Muscle of back (tissue), 13 donors: ENCODE results near the gene NDUFS8. TPM values are rescaled to one million over a fixed set of nuclear protein-coding genes. Genes with fewer than 3 reads are reported as not detected.
"Not testable (repeated sequence)": the region's sequence is repeated elsewhere in the genome, so short reads cannot be mapped to it uniquely, and the experiment has no call there.

Source experiments
- DNase-seq, 3 donors: peaks; one replicate each; pipeline versions ENCODE4 v3.0.0 to v3.0.0-alpha.2; 2013
- long read RNA-seq, 9 donors: transcript quantifications; one replicate each; lab custom pipeline, GENCODE V29; 2026
- polyA plus RNA-seq, 10 donors: library from polyadenylated mRNA; unstranded; fragments of 120-200 nt; gene quantifications; one replicate each; pipeline ENCODE4 v1.2.1, GENCODE V29; 2013; ENCODE audit not compliant: insufficient read length in 10 of 10

NDUFS8 gene
- polyA plus RNA-seq = 10 to 100 TPM; 53.1 to 85.2 (median 62.1) TPM
- long read RNA-seq, donor 1, transcript NDUFS8-201 (7 exons, 791 nt) = major isoform, 29 of 49 reads
- long read RNA-seq, donor 1, partial matches to known transcripts = 0 of 49 reads
- long read RNA-seq, donor 1, other reads (novel, unspliced or antisense) = 20 of 49 reads
- long read RNA-seq, donor 2, transcript NDUFS8-201 (7 exons, 791 nt) = major isoform, 21 of 44 reads
- long read RNA-seq, donor 2, partial matches to known transcripts = 0 of 44 reads
- long read RNA-seq, donor 2, other reads (novel, unspliced or antisense) = 22 of 44 reads
- long read RNA-seq, donor 3 = 0 reads
- long read RNA-seq, donor 4, transcript NDUFS8-201 (7 exons, 791 nt) = major isoform, 13 of 37 reads
- long read RNA-seq, donor 4, partial matches to known transcripts = 5 of 37 reads
- long read RNA-seq, donor 4, other reads (novel, unspliced or antisense) = 14 of 37 reads
- long read RNA-seq, donor 5, transcript NDUFS8-201 (7 exons, 791 nt) = major isoform, 26 of 74 reads
- long read RNA-seq, donor 5, partial matches to known transcripts = 14 of 74 reads
- long read RNA-seq, donor 5, other reads (novel, unspliced or antisense) = 30 of 74 reads
- long read RNA-seq, donor 6, transcript NDUFS8-201 (7 exons, 791 nt) = major isoform, 28 of 72 reads
- long read RNA-seq, donor 6, partial matches to known transcripts = 7 of 72 reads
- long read RNA-seq, donor 6, other reads (novel, unspliced or antisense) = 32 of 72 reads
- long read RNA-seq, donor 7, transcript NDUFS8-201 (7 exons, 791 nt) = major isoform, 19 of 38 reads
- long read RNA-seq, donor 7, partial matches to known transcripts = 0 of 38 reads
- long read RNA-seq, donor 7, other reads (novel, unspliced or antisense) = 16 of 38 reads
- long read RNA-seq, donor 8, transcript NDUFS8-201 (7 exons, 791 nt) = major isoform, 23 of 49 reads
- long read RNA-seq, donor 8, partial matches to known transcripts = 5 of 49 reads
- long read RNA-seq, donor 8, other reads (novel, unspliced or antisense) = 17 of 49 reads
- long read RNA-seq, donor 9, transcript NDUFS8-201 (7 exons, 791 nt) = major isoform, 5 of 15 reads
- long read RNA-seq, donor 9, partial matches to known transcripts = 0 of 15 reads
- long read RNA-seq, donor 9, other reads (novel, unspliced or antisense) = 9 of 15 reads

DNA sequence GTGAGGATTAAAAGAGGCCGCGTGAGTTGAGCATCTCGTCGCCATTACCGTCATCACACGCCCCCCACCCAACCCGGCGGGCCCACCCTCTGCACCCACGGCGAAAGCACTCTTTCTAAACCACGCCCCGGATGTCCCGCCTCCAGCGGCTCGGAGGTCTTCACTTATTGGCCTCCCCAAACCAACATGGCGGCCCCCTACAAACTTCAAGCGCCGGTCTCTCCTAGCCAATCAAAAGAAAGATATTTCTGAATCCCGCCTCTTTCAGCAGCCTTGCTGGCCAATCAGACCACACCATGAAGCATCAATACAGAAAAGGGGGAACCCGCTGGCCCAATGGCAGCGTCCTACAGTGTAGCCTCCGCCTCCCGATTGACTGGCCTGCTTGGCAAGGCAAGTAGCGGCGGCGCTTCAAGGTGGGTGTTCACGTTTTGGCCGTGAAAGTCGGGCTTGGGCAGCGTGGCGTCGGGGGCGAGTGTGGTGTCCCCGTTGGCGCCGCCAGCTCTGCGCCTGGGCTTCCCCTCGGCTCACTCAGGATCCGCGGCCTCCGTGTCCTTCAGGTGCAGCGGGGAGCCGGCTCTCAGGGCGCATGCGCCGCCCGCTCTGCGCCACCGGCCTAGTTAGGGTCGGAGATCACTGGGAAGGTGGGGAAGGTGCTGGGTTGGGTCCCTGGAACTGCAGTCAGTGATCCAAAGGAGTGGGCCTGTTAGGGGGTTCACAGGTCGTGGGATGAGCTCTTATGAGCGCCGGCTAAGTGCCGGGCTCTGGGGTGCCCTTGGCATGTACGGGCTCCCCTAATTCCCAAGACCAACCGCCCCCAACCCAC lies at the start of gene NDUFS8:
TSS of gene NDUFS8 (plus strand) at position 364 of the 826 bp plus-strand sequence. CDS start 1,471 bp downstream, outside the sequence.
- peak; percentile 98 to 100 (median 99) for DNase-seq

GRCh38 chr11:67981226-67981625 lies 49.3 kb upstream of the NDUFS8 start:
- DNase-seq = not testable (repeated sequence)

GRCh38 chr11:67982255-67982857 lies 48.1 kb upstream of the NDUFS8 start:
- DNase-seq = not testable (repeated sequence)

DNA sequence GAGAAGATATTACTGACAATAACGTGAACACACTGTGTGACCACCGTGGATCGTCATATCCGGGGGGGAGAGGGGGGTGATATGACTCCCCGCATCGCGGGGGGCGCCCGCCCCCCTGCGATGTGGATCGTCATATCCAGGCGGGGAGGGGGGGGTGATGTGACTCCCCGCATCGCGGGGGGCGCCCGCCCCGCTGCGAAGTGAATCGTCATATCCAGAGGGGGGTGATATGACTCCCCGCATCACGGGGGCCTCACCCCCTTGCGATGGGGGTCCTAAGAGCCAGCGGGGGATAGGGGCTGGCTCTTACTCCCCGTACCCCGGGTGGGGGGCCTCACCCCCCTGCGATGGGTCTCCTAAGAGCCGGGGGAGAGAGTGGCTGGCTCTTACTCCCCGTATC lies 46.5 kb upstream of the NDUFS8 start:
- no peak for DNase-seq

DNA sequence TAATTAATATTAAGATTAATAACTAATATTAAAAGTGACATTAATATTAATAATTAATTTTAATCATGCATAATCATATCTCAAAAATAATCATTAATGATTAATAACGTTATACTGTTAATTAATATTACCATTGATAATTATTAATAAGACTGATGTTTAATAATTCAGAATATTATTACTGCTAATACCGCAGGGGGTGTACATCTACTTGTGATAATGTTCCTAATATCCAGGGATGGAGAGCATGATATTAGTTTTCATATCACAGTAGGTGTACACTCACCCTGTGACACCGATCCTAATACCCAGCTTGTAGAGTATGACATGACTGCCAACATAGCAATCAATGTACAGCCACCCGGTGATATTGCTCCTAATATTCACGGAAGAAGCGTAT lies 45.2 kb upstream of the NDUFS8 start:
- DNase-seq = not testable (repeated sequence)

- not testable (repeated sequence) for DNase-seq
These were observed 39.7 kb upstream of the NDUFS8 start for GRCh38 chr11:67990546-67991346.

DNA sequence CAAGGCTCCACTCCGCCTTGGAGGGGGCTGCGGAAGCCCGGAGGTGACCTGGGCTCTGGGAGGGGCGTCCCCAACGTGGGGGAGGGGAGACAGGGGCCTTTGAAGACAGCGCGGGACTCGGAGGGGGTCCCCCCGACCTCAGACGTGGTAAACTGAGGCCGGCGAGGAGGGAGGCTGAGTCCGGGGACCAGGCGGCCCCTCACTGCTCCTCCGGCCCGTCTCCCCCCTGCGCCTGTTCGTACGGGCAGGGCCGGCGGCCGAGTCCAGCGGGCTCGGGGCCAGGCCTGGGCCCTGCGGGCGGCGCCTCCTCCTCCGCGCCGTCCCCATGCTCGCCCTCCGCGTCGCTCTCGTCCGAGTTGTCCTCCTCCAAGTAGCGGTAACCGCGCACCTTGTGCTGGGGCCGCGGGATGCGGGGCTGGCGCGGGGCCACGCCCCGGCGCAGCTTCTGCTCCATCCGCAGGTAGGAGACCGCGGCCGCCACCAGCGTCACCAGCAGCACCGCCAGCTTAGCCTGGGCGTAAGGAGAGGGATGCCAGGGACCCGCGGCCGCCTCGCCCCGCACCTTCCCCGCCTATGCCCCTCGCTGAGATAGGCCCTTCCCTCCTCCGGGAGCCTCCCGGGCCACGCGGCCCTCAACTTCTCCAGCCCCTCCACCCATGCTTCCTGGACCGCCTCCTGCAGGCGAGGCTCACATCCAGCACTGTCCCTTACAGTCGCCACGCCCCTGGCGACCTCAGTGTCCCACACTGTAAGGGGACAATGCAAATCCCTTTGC lies 38.9 kb upstream of the NDUFS8 start:
- DNase-seq = not testable (repeated sequence)

GRCh38 chr11:67993821-67994220 lies 36.7 kb upstream of the NDUFS8 start:
- not testable (repeated sequence) for DNase-seq

- not testable (repeated sequence) for DNase-seq
These were observed 36.1 kb upstream of the NDUFS8 start for GRCh38 chr11:67994387-67994786.

GRCh38 chr11:67995129-67995528 lies 35.4 kb upstream of the NDUFS8 start:
- not testable (repeated sequence) for DNase-seq

DNA sequence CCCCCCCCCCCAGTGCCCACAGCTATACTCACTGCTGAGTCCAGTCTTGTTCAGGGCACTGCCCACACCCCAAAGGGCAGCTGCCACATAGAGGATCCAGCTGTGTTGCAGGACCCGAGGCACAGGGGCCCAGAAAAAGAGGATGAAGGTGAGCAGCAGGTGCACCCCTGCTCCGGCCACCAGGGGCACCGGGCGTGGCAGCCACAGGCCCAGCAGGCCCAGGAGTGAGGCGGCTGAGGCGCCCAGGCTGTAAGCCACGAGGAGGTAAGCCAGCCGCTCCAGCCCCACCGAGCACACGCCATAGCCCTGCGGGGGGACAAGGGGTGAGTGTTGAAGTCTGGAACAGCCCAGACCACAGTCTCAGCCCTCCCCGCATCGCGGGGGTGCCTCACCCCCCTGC lies 34.9 kb upstream of the NDUFS8 start:
- DNase-seq = not testable (repeated sequence)

DNA sequence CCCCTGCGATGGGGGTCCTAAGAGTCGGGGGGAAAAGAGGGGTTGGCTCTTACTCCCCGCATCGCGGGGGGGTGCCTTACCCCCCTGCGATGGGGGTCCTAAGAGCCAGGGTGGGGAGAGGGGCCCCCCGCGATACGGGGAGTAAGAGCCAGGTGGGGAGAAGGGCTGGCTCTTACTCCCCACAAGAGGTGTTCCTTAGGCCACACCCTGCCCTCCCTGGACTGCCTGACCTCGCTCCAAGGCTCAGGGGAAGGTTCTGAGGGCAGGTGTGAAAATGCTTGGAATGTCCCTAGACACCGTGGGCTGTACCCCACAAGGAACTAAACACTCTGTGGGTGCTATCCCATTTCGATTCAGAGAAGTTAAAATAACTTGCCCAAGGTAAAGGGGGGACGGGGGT lies 34.4 kb upstream of the NDUFS8 start:
- no peak for DNase-seq

GRCh38 chr11:67996622-67997474 lies 33.6 kb upstream of the NDUFS8 start:
- DNase-seq = no peak

- DNase-seq = no peak
These were observed 33.0 kb upstream of the NDUFS8 start for GRCh38 chr11:67997475-67997921.

DNA sequence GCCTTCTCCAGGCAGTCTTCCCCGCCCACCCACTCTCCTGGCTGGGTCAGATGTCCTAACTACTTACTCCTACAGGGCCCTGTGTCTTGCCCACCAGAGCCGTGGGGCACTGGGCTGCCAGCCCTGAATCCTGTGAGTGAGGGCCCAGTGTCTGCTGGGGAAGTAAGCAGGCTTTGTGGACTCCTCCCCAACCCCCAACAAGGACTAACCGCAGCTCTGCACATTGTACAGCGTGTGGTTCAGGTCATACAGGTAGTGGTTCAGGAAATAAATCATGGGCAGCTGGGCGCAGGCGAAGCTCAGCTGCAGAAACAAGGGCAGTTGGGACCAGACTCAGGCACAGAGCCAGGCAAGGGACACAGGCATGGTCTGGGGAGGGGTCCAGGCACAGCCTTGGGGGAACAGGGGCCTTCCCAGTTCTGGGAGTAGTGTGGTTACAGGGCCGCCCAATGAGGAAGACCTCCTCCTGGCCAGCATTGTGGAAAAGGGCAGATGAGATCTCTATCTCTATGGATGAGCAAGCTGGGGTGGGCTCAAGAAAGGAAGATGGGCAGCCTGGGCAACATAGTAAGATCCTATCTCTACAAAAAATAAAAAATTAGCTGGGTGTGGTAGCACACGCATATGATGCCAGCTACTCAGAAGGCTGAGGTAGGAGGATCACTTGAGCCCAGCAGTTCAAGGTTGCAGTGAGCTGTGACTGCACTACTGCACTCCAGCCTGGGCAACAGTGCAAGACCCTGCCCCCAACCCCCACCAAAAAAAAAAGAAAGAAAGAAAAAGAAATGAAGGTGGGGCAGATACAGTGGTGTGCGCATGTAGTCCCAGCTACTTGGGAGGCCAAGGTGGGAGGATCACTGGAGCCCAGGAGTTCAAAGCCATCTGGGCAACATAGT lies 32.1 kb upstream of the NDUFS8 start:
- DNase-seq = no peak

GRCh38 chr11:67999201-67999629 lies 31.3 kb upstream of the NDUFS8 start:
- DNase-seq = no peak

GRCh38 chr11:67999704-68000103 lies 30.8 kb upstream of the NDUFS8 start:
- DNase-seq = no peak
